ENCODE measurements around the gene PGLYRP2.
A peak's percentile ranks its signal among the peaks of the same experiment; 100 is the strongest.

The PGLYRP2 gene

DNA sequence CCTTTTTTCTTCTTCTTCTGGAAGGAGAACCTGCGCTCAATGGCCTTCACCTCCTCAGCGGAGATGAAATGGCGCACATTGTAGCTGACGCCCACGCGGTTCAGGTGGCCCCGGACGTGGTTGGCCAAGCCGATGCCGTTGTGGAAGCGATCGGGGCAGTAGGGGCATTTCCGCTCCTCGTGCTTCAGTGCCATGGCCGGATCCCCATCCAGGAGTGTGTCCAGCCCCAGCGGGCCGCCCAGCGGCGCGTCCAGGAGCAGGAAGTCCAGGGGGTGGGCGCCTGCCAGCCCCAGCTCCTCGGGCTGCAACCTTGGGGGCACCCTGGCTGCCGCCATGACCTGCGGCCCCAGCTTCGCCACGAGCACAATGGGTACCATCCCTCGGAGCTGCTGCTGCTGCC lies 40.7 kb downstream of the PGLYRP2 start:
- DNase-seq: no peak

DNA sequence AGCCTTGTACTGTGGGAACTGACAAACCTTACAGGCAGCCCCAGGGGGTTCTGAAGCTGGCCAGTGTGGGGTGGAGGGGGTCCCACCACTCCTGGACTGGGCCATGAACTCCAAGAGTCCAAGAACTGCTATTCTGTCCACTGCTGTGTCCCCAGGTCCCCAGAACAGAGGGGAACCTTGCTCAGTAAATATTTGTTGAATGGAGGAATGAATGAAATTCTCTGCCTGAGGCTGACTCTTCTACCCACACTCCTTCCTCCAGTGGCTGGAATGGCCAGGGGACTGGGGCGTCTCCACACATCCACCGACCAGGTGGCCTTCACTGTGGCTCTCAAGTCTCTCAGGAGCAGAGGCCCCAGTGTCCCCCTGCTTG lies 41.2 kb downstream of the PGLYRP2 start:
- DNase-seq: no peak

DNA sequence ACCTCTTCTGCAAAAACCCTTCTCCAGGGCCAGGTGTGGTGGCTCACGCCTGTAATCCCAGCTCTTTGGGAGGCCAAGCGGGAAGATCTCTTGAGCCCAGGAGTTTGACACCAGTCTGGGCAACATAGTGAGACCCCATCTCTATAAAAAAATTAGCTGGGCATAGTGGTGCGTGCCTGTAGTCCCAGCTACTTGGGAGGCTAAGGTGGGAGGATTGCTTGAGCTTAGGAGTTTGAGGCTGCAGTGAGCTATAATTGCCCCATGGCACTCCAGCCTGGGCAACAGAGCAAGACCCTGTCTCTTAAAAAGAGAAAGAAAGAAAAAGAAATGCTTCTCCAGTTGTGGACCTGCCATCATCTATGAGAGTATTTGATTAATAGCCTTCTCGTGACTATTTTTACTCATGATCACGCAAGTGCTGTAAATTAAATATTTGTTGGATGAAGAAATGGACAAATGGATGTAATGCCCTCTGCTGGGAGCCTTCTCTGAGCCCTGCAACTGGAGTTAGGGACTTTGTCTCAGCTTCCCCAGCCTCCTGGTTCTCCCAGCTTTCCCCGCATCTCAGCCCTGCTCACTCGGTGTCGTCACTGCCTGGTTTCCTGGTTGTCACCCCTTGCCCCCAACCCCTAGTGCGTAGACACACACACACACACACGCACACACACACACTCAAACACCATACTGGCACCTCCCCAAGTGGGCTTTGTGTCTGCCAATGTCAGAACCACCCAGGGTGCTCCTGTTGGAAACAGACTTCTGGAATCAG lies 41.8 kb downstream of the PGLYRP2 start:
- DNase-seq: no peak

DNA sequence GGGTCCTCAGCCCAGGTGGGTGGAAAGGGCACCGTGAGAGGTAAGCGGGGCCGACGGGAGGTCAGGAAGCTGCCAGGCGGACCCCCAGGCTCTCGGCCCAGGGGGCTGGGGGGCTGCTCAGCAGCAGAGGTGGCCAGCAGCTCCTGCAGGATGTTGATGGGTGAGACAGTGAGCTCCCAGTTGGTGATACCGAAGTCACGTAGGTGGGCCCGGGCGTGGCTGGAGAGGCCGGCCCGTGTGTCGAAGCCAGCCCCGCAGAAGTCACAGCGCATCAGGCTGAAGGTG lies 42.5 kb downstream of the PGLYRP2 start:
- DNase-seq: no peak

DNA sequence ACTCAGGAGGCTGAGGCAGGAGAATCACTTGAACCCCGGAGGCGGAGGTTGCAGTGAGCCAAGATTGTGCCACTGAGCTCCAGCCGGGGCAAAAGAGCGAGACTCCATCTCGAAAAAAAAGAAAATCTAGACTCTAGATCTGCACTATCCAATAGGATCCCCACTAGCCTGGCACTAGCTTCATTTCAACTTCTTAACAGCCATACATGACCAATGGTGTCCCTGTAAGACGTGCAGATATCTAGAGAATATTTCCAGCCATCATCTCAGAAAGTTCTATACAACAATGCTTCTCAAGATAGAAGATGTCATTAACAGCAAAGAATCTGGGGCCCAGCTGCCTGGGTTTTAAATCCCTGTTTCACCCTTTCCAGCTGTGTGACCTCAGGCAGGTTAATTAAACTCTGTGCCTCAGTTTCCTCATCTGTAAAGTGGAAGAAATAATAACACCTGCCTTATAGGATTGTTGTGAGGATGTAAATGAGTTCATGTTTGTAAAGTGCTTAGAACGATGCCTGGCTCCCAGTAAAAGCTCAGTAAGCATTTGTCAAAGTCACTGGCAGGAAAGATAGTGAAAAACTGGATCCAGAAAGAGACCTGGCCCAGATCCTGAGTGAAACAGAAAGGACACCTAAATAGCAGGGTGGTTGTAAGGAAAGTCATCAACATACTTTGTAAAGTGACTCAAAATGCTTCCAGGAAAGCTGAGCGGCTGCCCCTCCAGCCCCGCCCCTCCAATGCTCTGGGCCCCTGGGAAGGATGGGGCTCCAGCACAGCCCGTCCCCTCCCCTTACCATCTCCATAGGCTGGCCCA lies 43.1 kb downstream of the PGLYRP2 start:
- no peak for DNase-seq

DNA sequence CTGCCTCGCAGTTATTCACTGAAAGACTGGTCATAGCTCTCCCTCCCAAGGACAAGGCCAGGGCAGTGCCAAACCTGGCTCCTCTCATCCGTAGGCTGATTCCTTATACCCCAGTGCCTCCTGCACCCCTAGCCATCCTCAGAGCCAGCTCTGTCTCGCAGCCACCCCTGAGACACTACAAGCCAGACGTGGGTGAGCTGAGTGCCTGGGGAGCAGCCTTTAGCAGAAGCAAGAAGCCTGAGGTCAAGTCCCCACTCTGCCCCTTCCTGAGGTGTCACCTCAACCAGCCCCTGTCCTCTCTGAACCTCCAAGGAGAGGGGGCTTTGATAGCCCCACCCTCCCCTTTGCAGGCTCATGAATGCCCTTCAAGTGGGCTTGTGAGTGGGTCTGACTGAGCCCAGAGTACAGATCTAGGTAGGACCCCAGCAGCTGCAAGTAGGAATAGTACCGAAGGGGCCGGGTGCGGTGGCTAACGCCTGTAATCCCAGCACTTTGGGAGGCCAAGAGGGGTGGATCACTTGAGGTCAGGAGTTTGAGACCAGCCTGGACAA lies 45.7 kb downstream of the PGLYRP2 start:
- DNase-seq: no peak

DNA sequence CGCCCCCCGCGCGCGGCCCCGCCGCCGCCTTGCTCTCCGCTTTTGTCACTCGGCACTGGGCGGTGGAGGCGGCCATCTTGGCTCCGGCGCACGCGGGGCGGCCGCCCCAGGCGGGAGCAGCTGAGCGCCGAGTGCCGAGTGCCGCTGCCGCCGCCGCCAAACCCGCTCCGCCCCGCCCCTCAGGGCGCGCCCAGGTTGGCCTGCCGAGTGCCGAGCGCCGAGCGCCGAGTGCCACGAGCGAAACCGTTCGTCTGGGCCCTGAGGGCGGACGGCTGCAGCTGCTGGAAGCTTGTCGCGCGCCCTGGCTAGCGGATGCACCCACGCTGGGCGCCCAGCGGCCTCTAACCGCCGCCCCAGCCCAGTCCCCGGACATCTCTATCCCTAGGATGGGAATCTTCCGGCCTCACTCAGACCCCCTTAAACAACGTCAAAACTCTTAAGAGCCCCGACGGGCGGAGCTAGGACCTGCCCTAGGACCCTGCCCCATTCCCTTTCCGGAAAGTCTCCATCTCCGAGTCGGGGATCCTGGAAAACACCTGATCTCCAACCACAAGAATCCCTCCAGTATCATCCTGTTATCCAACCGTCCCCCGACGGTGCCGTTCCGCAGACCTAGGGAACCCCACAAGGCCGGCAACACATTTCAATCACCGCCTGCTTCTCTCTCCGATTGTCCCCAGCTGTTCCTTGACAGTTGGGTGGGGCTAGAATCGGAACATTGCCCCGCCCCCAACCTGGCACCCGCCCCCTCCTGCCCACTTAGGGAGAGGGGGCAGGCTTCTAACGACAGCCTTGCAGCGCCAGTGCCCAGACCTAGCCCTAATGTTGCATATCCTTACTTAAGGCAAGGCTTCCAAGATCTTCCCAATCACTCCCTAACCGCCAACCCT lies 46.4 kb downstream of the PGLYRP2 start:
- peak; percentile 99 for DNase-seq

DNA sequence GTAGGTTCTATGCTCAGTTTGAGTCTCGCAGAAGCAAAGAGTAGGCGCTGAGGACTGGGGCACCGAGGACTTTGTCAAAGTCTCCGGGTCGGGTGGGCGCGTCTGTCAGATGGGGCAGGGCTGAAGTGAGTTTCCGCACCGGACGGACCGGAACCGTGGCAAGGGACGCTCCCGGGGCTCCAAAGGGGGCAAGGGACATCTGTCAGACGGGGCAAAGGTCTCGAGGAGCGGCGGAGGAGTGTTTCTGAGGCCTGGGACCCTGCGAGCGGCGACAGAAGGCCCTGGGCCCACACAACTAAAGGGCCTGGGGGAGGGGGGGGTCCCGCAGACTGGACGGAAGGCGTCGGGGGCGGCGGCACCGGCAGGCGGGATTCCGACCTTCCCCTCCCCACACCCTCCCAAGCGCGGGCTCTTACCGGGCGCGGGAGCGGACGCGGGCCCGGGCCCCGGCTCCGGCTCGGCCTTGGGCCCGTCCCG lies 47.2 kb downstream of the PGLYRP2 start:
- DNase-seq: peak; percentile 44

DNA sequence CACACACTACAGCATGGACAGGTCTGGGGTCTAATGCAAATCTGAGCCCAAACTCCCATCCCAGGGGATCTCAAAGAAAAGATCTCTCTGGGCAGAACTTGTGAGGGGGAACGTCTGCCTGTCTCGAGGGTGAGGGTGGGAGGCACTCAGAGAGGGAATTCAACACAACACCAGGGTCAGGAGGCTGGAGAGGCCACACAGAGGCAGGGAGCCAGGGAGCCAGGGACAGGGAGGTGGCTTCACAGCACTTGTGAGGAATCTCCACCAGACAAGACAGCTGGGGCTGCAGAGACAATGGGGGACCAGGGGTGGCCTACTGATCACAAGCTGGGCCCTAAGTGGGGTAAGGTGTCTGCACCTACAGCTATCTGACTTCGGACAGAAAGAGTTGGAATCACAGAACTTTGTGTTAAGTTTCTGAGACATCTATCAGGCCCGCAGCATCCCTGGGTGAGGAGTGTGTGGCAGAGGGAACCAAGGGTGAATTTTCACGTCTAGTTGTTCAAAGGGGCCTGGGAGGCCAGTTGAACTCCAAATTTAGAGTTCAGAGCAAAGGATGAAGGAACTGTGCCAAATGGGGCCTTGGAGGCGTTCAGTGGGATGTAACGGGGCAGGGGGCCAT lies 47.8 kb downstream of the PGLYRP2 start:
- DNase-seq: no peak

DNA sequence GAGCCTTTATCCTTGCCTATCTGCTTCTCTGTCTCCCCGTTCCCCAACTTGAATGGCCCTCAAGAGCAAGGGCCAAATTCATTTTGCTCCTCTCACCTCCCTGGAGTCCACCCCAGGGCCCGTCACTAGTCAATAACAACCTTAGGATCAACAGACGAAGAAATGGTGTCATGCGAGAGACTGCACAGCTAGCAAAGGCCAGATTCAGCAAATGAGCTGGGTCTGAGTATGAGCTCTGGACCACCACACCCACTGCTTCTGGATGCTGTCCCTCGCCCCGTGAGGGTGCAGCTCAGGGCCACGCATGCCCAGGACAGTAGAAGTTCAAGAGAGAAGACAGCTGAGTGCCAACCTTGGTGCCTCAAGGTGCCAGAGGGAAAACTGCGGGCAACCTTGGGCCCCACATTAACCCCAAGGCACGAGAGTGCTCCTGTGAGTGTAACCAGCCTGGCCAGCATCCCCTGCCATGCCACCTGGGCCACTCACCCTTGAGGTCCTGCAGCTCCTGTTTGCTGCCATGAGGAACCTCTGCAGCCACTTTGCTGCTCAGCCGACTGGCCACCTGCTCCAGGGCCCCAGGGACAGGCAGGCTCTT lies 48.7 kb downstream of the PGLYRP2 start:
- DNase-seq: no peak

DNA sequence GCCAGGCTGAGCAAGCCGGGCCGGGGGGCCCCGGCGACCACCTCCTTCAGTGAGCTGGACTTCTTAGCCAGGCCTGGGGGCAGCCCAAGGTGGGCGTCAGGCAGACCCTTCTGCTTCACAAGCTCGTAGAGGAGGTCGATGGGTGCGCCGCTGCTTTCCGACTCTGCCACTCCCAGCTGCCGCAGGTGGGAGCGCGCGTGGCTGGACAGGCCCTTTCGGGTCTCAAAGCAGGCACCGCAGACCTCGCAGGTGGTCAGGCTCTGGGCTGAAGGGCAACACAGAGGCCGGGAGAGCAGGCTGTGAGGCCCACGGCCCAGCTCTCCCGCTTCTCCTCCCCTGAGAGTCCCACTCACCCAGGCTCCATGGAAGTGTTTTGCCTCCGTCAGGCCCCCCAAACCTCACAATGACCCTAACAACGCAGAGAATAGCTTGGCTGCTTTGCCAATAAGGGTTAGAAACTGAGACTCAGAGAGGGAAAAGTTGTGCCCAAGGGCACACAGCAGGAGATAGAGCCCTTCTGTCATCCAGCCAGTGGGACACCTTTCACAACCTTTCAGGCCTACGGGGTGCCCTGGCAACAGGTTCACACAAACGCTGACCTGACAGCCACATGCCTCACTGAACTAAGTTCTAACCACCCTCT lies 49.4 kb downstream of the PGLYRP2 start:
- DNase-seq: no peak

DNA sequence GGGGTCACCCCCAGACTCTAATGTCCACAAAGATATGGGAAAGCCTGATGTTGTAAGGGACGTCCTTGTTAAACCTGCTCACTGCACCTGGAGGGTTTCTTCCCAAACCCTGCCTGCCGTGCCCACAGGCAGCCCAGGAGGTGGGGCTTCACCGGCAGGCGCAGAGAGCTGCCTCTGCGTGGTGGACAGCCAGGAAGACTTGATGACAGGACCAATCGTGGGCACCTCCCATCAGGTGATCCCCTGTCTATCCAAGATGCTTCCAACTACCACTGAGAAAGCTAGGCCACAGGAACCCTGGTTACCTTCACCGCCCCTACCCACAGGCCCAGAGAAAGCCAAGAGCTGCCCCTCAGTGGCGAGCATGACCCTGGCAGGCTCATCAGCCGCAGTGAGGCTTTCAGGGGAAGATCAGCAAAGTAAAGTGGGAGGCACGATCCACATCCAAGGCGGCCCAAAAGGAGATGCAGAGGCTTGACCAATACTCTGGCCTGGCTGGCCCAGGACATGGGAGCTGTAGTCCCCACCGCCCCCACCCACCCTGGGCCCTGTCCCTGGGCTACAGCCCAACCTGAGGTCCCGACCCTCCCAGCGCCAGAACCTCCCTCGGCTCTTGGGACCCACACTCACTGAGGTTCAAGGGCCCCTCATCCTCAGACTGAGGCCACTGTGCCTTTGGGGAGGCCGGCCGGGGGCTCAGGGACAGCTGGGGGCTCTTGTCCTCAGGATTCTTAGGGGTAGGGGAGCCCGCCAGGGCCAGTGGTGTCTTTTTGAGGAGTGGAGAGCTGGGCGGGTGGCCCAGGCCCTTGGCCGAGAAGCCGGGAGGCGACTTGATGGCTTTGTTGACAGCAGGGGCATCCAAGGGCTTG lies 50.1 kb downstream of the PGLYRP2 start:
- no peak for DNase-seq

DNA sequence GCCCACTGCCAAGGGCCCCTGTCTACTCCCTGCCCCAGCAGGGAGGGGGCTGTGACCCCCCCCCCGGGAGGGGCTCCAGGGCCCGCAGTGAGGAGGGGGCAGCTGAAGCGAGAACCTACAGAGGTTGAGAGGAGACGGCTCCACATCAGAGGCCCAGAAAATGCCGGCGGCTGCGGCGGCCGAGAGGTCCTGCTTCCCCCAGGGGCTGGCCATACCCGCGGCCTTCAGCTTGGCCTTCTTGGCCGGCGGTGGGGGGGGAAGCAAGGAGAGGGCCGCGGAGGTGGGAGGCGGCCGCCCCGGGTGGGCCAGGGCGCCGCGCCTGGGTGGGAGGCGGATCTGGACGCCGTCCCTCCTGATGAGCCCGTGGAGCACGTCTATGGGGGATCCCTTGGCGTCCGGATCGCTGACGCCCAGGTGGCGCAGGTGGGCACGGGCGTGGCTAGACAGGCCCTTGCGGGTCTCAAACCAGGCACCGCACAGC lies 51.3 kb downstream of the PGLYRP2 start:
- no peak for DNase-seq

DNA sequence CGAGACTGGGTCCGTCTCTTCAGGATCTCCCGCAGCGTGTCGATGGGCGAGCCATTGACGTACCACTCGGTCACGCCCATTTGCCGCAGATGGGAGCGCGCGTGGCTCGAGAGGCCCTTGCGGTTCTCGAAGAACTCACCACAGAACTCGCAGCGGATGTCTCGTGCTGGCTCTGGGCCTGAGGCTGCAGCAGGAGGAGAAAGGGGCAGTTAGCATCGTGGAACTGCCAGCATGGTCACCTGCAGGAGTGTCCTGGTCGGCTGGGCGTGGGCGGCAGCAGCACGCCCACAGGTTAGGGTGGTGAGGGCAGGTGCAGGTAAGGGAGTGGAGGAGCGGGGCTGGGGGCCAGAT lies 52.0 kb downstream of the PGLYRP2 start:
- no peak for DNase-seq

DNA sequence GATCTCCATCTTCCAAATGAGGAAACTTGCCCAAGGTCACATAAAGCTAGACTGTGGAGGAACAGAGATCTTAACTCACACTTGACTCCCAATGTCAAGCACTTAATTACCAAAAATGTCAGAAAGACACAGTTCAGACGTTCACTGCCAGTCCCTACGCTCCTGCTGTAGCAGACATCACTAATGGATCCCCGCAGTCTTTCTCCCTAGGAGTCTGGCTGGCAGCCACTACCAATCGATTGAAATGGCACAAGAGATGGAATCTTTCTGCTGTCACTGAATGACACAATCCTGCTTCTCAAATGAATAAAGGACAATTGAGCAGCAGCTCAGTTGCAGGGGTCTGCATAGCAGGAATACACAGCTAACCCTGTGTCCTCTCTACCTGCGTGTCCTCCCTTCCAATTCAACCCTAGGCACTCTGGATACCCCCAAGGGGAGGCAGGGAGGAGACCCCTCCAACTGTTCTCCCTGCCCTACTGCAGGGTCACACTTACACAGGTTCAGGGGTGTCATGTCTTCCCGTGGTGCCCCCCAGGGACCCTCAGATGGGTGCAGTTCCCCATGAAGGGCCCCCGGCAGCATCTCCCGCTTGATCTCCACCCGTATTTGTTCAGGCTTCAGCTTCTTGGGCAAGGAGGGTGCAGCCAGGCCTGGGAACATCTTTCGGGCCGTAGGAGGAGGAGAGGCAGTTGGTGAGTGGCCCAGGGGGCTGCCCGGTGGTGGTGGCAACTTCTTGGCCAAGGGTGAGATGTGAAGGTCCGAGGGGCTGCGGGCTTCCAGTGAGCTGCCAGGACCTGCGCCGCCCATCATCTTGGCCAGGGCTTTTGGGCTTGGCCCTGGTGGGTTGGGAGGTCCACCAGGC lies 52.6 kb downstream of the PGLYRP2 start:
- no peak for DNase-seq

DNA sequence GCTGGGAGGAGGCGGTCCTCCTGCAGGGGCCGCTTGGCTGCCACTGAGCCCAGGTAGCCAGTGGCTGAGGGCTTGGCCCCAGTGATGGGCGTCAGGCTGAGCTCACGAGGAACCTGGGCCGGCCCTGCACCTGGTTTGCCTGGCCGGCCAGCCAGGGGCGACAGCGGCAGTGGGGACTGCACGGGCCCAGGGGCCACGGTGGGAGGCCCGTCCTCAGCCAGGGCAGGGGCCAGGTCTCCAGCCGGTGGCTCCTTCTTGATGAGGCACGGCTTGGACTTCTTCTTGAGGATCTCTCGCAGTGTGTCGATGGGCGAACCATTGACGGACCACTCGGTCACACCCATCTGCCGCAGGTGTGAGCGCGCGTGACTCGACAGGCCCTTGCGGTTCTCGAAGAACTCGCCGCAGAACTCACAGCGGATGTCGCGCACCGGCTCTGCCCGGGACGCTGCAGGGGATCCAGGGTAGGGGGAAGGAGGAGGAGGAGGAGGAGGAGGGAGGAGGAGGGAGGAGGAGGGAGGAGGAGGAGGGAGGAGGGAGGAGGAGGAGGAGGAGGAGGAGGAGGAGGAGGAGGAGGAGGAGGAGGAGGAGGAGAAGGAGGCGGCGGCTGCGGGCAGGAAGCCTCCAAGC lies 53.9 kb downstream of the PGLYRP2 start:
- no peak for DNase-seq

DNA sequence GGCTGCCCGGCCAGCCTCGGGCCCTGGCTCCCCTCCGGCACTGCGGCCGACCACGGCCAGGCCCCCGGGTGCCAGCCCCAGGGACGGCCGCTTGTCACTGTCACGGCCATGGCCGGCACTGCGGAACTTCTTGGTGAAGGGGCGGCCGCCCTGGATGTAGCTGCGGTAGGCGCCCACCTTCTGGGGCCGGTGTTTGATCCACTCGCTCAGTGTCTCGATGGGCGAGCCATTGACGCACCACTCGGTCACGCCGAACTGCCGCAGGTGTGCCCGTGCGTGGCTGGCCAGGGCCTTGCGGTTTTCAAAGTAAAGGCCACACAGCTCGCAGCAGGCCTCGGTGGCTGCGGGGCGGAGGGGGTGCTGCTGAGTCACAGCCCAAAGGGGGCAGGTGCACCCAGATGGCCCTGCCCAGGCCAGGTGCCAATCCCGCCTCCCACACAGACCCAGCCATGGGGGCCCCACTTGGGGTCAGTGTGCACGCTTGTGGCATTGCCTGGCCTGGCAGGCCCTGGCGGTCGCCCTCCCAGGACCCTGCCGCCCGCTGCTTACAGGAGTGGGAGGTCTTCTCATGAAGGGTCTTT lies 54.5 kb downstream of the PGLYRP2 start:
- no peak for DNase-seq

DNA sequence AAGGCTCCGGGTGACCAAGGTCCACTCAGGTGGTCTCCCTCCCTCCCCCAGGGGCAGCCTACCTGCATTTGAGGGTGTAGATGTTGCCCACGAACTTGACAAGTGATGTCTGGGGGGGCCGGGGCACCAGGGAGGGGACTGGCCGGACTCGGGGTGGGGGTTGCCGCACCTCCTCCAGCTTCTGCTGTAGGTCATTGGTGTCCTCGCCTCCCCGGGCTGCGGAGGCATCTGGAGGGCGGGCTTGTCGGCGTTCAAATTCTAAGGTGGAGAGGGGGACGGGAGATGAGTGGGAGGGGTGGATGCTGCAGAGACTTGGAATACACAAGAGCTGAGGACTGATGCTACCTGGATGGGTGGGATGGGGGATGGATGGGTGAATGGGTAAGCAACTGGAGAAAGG lies 55.2 kb downstream of the PGLYRP2 start:
- DNase-seq: no peak

DNA sequence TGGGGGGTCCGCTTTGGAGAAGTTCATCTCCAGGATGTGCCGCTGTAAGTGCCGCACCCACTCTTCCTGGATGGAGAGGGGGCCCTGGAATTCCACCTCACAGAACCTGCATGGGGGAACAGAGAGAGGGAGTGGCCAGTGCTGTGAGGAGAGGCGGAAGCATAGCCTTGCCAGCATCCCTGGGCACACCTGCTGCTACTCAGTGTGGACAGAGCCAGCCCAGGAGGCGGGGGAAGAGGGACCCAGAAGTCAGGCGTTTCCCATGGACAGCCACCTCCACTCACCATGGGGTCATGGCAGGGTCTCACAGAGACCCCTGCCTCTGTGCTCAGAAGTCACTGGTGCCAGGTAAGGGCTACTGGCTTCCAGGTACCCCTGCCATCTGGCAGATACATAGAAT lies 56.2 kb downstream of the PGLYRP2 start:
- DNase-seq: no peak

Data from OCI-M1 (cell line).